Fibroblast of pulmonary artery (primary cell): Measurements from ENCODE around the gene GNGT1.
A peak's percentile ranks its signal among the peaks of the same experiment; 100 is the strongest.

Experiments used
- DNase-seq: peaks from one replicate; pipeline ENCODE4 v3.0.0-alpha.2; 2010; ENCODE audit warnings: low read depth
- H3K4me3 ChIP-seq: replicated peaks from 2 replicates; pipeline ENCODE4 v1.5.1; 2011; ENCODE audit warnings: low read depth, mild to moderate bottlenecking, control low read depth, low read length, moderate library complexity
- CTCF ChIP-seq: IDR thresholded peaks from 2 replicates; pipeline ENCODE4 v1.5.1; 2011; ENCODE audit warnings: mild to moderate bottlenecking, control low read depth, low read length, inconsistent platforms; ENCODE audit errors: missing control alignments

Gene GNGT1

GRCh38 chr7:93949423-93949822 is 43.1 kb downstream of the GNGT1 start:
- no peak overlapping the region for H3K4me3 ChIP-seq
- TF ChIP-seq CTCF, result no peak
- DNase-seq, result peak; percentile 86

- no peak overlapping the region for H3K4me3 ChIP-seq
- no peak for TF ChIP-seq CTCF
- no peak for DNase-seq
These were observed 48.9 kb downstream of the GNGT1 start for GRCh38 chr7:93955304-93955703.

GRCh38 chr7:93957767-93958166 is 51.4 kb downstream of the GNGT1 start:
- no peak overlapping the region for H3K4me3 ChIP-seq
- DNase-seq, result no peak
- no peak for TF ChIP-seq CTCF

- TF ChIP-seq CTCF, result no peak
- DNase-seq, result peak; percentile 42
- H3K4me3 ChIP-seq, result no peak overlapping the region
These were observed 51.8 kb downstream of the GNGT1 start for GRCh38 chr7:93958216-93958615.

GRCh38 chr7:93958651-93959050 is 52.3 kb downstream of the GNGT1 start:
- DNase-seq, result no peak
- no peak for TF ChIP-seq CTCF
- no peak overlapping the region for H3K4me3 ChIP-seq
